SK-N-SH (cell line): ENCODE measurements around the gene FPR2. TPM values are rescaled to one million over a fixed set of nuclear protein-coding genes. Genes with fewer than 3 reads are reported as not detected.

ENCODE experiments used
- CTCF ChIA-PET: fragments of 300-600, 350-600 bp; formaldehyde crosslinking; extraction: SDS; loops from one replicate; lab custom pipeline; 2021; lab: Yijun Ruan, JAX
- POLR2A ChIA-PET: fragments of 350-600 bp; sonication (Branson Sonifier 250); formaldehyde crosslinking; extraction: SDS; loops from one replicate; lab custom pipeline; 2020; ENCODE audit warnings: antibody characterized with exemption, inconsistent platforms; lab: Yijun Ruan, JAX
- DNase-seq: peaks from one replicate; pipeline ENCODE4 v3.0.0; 2012
- H2AFZ ChIP-seq: fragments of 200-600 bp; sonication (generic); 2 replicates; pipeline ENCODE4 v1.8.1; 2016; ENCODE audit warnings: antibody characterized with exemption, mild to moderate bottlenecking, low read depth
- H3F3A ChIP-seq: fragments of 200-600 bp; sonication (generic); replicated peaks from 2 replicates; pipeline ENCODE3; 2016; ENCODE audit warnings: antibody characterized with exemption, mild to moderate bottlenecking; ENCODE audit not compliant: insufficient read depth
- H3K27ac ChIP-seq, 2 experiments: fragments of 200-500 bp in 1 of 2; fragments of 200-600 bp in 1 of 2; sonication (Bioruptor generic) in 1 of 2; sonication (generic), shearing (Covaris generic) in 1 of 2; 2 replicates each; pipeline versions ENCODE4 v1.5.1 to v1.6.1; 2014 to 2016; ENCODE audit warnings: low read depth in 2 of 2, inconsistent platforms in 1 of 2, low read length in 1 of 2, mild to moderate bottlenecking in 1 of 2, mixed read lengths in 1 of 2
- H3K27me3 ChIP-seq: fragments of 200-600 bp; sonication (generic), shearing (Covaris generic); 2 replicates; pipeline ENCODE4 v1.6.1; 2016; ENCODE audit warnings: mixed run types; ENCODE audit not compliant: insufficient read depth
- H3K36me3 ChIP-seq, 2 experiments: fragments of 200-500 bp in 1 of 2; fragments of 200-600 bp in 1 of 2; sonication (Bioruptor generic) in 1 of 2; sonication (generic) in 1 of 2; replicated peaks in 1 of 2; 2 replicates each; pipeline versions ENCODE3 to v1.5.1; 2014 to 2016; ENCODE audit warnings: low read length in 1 of 2, mild to moderate bottlenecking in 1 of 2; ENCODE audit not compliant: insufficient read depth in 2 of 2, control insufficient read depth in 1 of 2
- H3K4me1 ChIP-seq, 2 experiments: fragments of 200-500 bp in 1 of 2; fragments of 200-600 bp in 1 of 2; sonication (Bioruptor generic) in 1 of 2; sonication (generic), shearing (Covaris generic) in 1 of 2; 2 replicates each; pipeline versions ENCODE4 v1.5.1 to v1.6.1; 2014 to 2016; ENCODE audit warnings: low read depth in 1 of 2, low read length in 1 of 2, mixed run types in 1 of 2; ENCODE audit not compliant: insufficient read depth in 2 of 2, control insufficient read depth in 1 of 2
- H3K4me2 ChIP-seq: fragments of 200-600 bp; sonication (generic), shearing (Covaris generic); 2 replicates; pipeline ENCODE4 v1.6.1; 2017; ENCODE audit warnings: mixed run types
- H3K4me3 ChIP-seq, 2 experiments: fragments of 200-500 bp in 1 of 2; fragments of 200-600 bp in 1 of 2; sonication (Bioruptor generic) in 1 of 2; sonication (generic), shearing (Covaris generic) in 1 of 2; 2 replicates each; pipeline versions ENCODE4 v1.5.1 to v1.8.1; 2014 to 2016; ENCODE audit warnings: low read depth in 2 of 2, inconsistent platforms in 1 of 2, low read length in 1 of 2, mild to moderate bottlenecking in 1 of 2, mixed read lengths in 1 of 2, moderate library complexity in 1 of 2
- H3K79me2 ChIP-seq: fragments of 200-600 bp; sonication (generic); 2 replicates; pipeline ENCODE4 v1.8.1; 2017; ENCODE audit warnings: mild to moderate bottlenecking; ENCODE audit not compliant: insufficient read depth
- H3K9ac ChIP-seq: fragments of 200-600 bp; sonication (generic); 2 replicates; pipeline ENCODE4 v1.6.1; 2017; ENCODE audit warnings: mixed run types
- H3K9me2 ChIP-seq: fragments of 200-600 bp; sonication (generic); 2 replicates; pipeline ENCODE4 v1.6.1; 2017; ENCODE audit warnings: mixed run types
- H3K9me3 ChIP-seq: fragments of 200-600 bp; sonication (generic); 2 replicates; pipeline ENCODE4 v1.6.1; 2017; ENCODE audit warnings: mixed run types, mild to moderate bottlenecking, moderate library complexity
- H4K20me1 ChIP-seq: fragments of 200-600 bp; sonication (generic); 2 replicates; pipeline ENCODE4 v1.6.1; 2017; ENCODE audit warnings: mild to moderate bottlenecking, mixed run types; ENCODE audit not compliant: insufficient read depth
- CHD2 ChIP-seq: fragments of 150-350 bp; IDR thresholded peaks from 2 replicates; pipeline ENCODE4 v1.6.1; 2018; ENCODE audit warnings: low read length; ENCODE audit not compliant: partially characterized antibody
- CTCF ChIP-seq: fragments of 200-600 bp; sonication (generic); IDR thresholded peaks from 2 replicates; pipeline ENCODE4 v1.6.1; 2017; ENCODE audit warnings: antibody characterized with exemption, mild to moderate bottlenecking, moderate library complexity
- ELF1 ChIP-seq: IDR thresholded peaks from 2 replicates; pipeline ENCODE4 v1.4.0; 2012
- FOXM1 ChIP-seq: IDR thresholded peaks from 2 replicates; pipeline ENCODE4 v1.4.0; 2012; ENCODE audit warnings: low read depth, mild to moderate bottlenecking
- IRF3 ChIP-seq: fragments of 150-350 bp; IDR thresholded peaks from 2 replicates; pipeline ENCODE4 v1.6.1; 2016; ENCODE audit warnings: mild to moderate bottlenecking, low read depth, low read length
- MAX ChIP-seq: IDR thresholded peaks from 2 replicates; pipeline ENCODE4 v1.4.0; 2012; ENCODE audit warnings: low read depth
- MXI1 ChIP-seq: IDR thresholded peaks from 2 replicates; pipeline ENCODE4 v1.6.1; 2012; ENCODE audit warnings: mild to moderate bottlenecking, low read depth, low read length, improper control_type of control experiment
- NRF1 ChIP-seq: IDR thresholded peaks from 2 replicates; pipeline ENCODE4 v1.6.1; 2012; ENCODE audit warnings: low read depth, mild to moderate bottlenecking, low read length
- PBX3 ChIP-seq: IDR thresholded peaks from 2 replicates; pipeline ENCODE4; 2012
- RAD21 ChIP-seq: IDR thresholded peaks from 2 replicates; pipeline ENCODE4 v1.6.1; 2012; ENCODE audit warnings: mild to moderate bottlenecking, low read length
- TAF1 ChIP-seq: IDR thresholded peaks from 2 replicates; pipeline ENCODE4 v1.6.1; 2012; ENCODE audit warnings: low read depth, mild to moderate bottlenecking, low read length, moderate library complexity, borderline replicate concordance
- TCF12 ChIP-seq: IDR thresholded peaks from 2 replicates; pipeline ENCODE4 v1.4.0; 2012
- USF2 ChIP-seq: fragments of 150-350 bp; IDR thresholded peaks from 2 replicates; pipeline ENCODE4 v1.6.1; 2017; ENCODE audit warnings: antibody characterized with exemption, low read length, low read depth, borderline replicate concordance
- YY1 ChIP-seq: IDR thresholded peaks from 2 replicates; pipeline ENCODE4 v1.4.0; 2012; ENCODE audit warnings: low read depth, mild to moderate bottlenecking
- WGBS: methylation state at CpG from one replicate; pipeline ENCODE4 v1.1.6; 2017; ENCODE audit warnings: low lambda C conversion rate; 5-methylcytosine and 5-hydroxymethylcytosine counted together
- polyA plus RNA-seq, 3 experiments: library from polyadenylated mRNA; depleted of rRNA; stranded (reverse); fragments of >200 nt; gene quantifications; 2 replicates each; pipeline ENCODE4 v1.2.3, GENCODE V29; 2012

FPR2 gene
- polyA plus RNA-seq, 1 of the 3 experiments (the other 2 are of a cell fraction) = not detected

- WGBS = 17% methylated on average over 3 of the region's 3 CpGs
These were observed 21.0 kb downstream of the FPR2 start for GRCh38 chr19:51781999-51782398.

More at GRCh38 chr19:51781999-51782398, 21.0 kb downstream of the FPR2 start:
- no peak overlapping the region for H2AFZ ChIP-seq
- peaks cover 0 to 15% of the 10 kb centered on the region in 2 experiments; a peak in 1 of 4 replicates for H3K4me1 ChIP-seq
- ChIA-PET POLR2A (no interaction called here), CTCF (interaction anchor here (1.2 kb wide), 1 partner anchor 309 kb away, joined by 5 read pairs; no protein-coding TSS in a partner anchor)
- no peaks in the 10 kb centered on the region for H3K27me3 ChIP-seq
- no peak for TF ChIP-seq TAF1
- TF ChIP-seq NRF1 = no peak
- no peak for TF ChIP-seq MXI1
- TF ChIP-seq ELF1 = no peak
- TF ChIP-seq TCF12 = no peak
- no peak for TF ChIP-seq IRF3
- no peak for TF ChIP-seq CTCF
- no peak for TF ChIP-seq RAD21
- TF ChIP-seq PBX3 = no peak
- no peak for TF ChIP-seq USF2
- no peak for TF ChIP-seq MAX
- TF ChIP-seq CHD2 = no peak
- no peak for TF ChIP-seq FOXM1
- TF ChIP-seq YY1 = no peak
- H3K9me2 ChIP-seq = no peaks in the 10 kb centered on the region
- H4K20me1 ChIP-seq = no peaks in the 10 kb centered on the region
- no peak overlapping the region for H3K9ac ChIP-seq
- peaks cover 28% of the 10 kb centered on the region for H3F3A ChIP-seq
- no peak for DNase-seq
- no peaks in the 10 kb centered on the region for H3K79me2 ChIP-seq
- no peak overlapping the region for H3K27ac ChIP-seq
- no peaks in the 10 kb centered on the region for H3K36me3 ChIP-seq
- no peaks in the 10 kb centered on the region for H3K9me3 ChIP-seq
- no peak overlapping the region for H3K4me2 ChIP-seq
- no peak overlapping the region for H3K4me3 ChIP-seq
